ENCODE data around the gene KCNH1.
A peak's percentile ranks its signal among the peaks of the same experiment; 100 is the strongest.
"Not testable (repeated sequence)": the region's sequence is repeated elsewhere in the genome, so short reads cannot be mapped to it uniquely, and the experiment has no call there.

The KCNH1 gene

DNA sequence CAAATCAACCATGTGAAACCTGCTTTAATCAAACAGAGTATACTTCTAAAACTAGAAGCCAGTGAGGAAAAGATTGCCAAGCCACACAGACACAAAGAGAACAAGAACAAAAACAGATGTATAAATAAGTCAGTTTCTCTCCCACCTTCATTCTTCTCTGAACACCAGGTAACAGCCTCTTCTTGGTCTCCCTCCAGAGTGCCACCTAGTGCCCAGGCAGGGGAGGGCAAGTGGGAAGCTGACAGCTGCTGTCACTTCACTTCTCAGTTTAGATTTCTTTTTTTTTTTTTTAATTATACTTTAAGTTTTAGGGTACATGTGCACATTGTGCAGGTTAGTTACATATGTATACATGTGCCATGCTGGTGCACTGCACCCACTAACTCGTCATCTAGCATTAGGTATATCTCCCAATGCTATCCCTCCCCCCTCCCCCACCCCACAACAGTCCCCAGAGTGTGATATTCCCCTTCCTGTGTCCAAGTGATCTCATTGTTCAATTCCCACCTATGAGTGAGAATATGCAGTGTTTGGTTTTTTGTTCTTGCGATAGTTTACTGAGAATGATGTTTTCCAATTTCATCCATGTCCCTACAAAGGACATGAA is 183.9 kb downstream of the KCNH1 start:
- DNase-seq (ENCODE audit: low read depth), result peak; percentile 2
- TF ChIP-seq, protein P1, sequence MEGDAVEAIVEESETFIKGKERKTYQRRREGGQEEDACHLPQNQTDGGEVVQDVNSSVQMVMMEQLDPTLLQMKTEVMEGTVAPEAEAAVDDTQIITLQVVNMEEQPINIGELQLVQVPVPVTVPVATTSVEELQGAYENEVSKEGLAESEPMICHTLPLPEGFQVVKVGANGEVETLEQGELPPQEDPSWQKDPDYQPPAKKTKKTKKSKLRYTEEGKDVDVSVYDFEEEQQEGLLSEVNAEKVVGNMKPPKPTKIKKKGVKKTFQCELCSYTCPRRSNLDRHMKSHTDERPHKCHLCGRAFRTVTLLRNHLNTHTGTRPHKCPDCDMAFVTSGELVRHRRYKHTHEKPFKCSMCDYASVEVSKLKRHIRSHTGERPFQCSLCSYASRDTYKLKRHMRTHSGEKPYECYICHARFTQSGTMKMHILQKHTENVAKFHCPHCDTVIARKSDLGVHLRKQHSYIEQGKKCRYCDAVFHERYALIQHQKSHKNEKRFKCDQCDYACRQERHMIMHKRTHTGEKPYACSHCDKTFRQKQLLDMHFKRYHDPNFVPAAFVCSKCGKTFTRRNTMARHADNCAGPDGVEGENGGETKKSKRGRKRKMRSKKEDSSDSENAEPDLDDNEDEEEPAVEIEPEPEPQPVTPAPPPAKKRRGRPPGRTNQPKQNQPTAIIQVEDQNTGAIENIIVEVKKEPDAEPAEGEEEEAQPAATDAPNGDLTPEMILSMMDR (conservative IDR thresholded peaks at IDR 0.05; ENCODE audit: control insufficient read depth, insufficient read depth, low read depth, low read length), result peak; percentile 42
- not testable (repeated sequence) for H3K4me3 ChIP-seq (ENCODE audit: control insufficient read depth, low read depth, low read length)

DNA sequence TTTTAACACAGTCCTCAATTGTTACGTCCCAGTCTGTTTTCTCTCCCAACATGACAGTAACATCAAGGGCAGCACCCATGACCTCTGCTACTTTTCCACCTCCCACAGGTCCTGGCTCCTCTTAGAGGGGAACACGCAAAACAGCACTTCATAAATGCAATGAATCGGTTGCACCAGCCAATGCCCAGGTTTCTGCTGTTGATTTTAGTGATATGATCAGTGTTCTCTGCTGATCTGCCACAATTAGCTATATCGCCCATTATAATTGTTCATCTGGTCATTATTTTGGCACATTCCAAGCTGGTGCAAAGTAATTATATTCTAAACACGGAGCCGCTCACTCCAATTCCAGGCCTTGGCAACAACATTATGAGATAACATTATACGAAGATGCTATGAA is 184.5 kb downstream of the KCNH1 start:
- no peak for DNase-seq (ENCODE audit: low read depth)
- H3K4me3 ChIP-seq (ENCODE audit: control insufficient read depth, low read depth, low read length), result no peak overlapping the region
- TF ChIP-seq, protein P1 (conservative IDR thresholded peaks at IDR 0.05; ENCODE audit: control insufficient read depth, insufficient read depth, low read depth, low read length), result no peak

DNA sequence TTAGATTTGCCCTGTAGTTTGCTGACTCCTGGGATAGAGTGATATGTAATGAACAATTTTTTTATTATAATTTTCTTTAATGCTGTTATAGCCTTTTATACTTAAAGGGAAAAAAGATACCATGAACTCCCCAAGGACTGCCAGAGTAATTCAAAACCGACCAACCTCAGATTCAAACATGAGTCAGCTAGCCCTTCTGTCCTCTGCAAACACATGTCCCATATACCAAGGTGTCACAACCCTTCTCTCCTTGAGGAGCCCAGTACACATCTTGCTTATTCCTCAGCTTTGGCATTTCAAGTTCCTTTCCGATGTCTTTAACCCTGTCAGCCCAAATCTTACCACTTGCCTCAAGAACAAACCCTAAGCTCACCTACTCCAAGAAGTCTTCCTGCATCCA is 184.9 kb downstream of the KCNH1 start:
- DNase-seq (ENCODE audit: low read depth), result no peak
- TF ChIP-seq, protein P1 (conservative IDR thresholded peaks at IDR 0.05; ENCODE audit: control insufficient read depth, insufficient read depth, low read depth, low read length), result no peak
- H3K4me3 ChIP-seq (ENCODE audit: control insufficient read depth, low read depth, low read length), result no peak overlapping the region

DNA sequence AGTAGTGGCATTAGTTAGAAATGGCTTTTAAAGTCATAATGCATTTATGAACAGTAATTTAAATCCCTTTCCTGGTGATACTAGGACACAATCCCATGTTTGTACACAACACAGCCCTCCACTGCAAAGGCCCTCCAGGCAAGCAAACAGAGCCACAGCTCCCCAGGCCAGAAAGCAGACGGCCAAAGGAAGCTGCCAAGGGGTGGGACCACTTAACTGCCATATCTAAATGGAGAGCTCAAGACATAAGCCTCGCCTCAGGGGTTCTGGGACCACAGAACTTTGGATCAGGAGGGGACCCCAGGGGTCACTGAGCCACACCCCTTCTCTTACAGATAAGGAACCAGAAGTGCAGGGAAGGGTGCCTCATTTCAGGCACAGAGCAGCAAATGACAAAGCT is 189.7 kb downstream of the KCNH1 start:
- TF ChIP-seq, protein P1 (conservative IDR thresholded peaks at IDR 0.05; ENCODE audit: control insufficient read depth, insufficient read depth, low read depth, low read length), result no peak
- DNase-seq (ENCODE audit: low read depth), result no peak

DNA sequence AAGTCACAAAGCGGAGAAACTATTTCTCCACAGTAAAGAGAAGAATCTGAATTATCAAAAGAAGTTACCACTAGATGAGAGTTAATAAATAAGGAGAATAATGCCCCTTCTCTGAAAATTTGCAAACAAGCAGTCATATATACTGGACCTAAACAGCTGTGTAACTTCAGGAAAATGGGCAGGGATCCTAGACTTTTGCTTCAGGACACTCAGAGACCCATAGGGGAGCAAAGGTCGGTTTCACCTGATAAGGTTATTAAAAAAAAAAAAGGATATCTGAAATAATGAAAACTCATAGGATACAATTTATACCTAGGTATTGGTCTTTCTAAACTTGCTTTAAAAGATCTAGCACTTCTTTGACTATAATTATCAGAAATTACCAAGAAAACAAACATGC is 191.4 kb downstream of the KCNH1 start:
- TF ChIP-seq, protein P1 (conservative IDR thresholded peaks at IDR 0.05; ENCODE audit: control insufficient read depth, insufficient read depth, low read depth, low read length), result no peak
- H3K4me3 ChIP-seq (ENCODE audit: control insufficient read depth, low read depth, low read length), result no peak overlapping the region
- DNase-seq (ENCODE audit: low read depth), result no peak

More for the DNA sequence above, 189.7 kb downstream of the KCNH1 start:
- H3K4me3 ChIP-seq (ENCODE audit: control insufficient read depth, low read depth, low read length), result no peak overlapping the region

DNA sequence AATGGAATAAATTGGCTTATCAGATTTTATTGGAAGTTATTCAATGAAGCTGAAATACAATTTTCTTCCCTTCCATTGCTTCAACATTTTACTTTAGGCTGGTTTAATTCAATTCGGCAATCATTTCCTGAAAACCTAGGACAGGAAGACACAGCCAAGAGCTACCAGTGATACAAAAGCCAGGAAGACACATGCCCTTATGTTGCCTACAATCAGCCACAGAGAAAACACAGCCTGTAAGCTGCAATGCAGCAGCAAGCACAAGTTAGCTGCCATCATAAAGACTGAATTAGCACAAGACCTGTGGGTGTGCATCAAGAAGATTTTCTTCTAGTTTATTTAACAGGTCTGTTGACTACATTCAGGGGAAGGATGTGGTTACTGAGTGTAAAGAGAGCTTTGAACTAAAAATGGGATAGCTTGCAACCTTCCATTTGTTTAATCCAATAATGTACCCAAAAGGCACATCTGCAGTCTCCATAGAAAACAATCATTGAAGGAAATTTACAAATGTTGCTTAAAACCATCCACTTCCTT is 193.8 kb downstream of the KCNH1 start:
- TF ChIP-seq, protein P1 (conservative IDR thresholded peaks at IDR 0.05; ENCODE audit: control insufficient read depth, insufficient read depth, low read depth, low read length), result no peak
- no peak for DNase-seq (ENCODE audit: low read depth)
- no peak overlapping the region for H3K4me3 ChIP-seq (ENCODE audit: control insufficient read depth, low read depth, low read length)
